Activated CD4-positive, alpha-beta T cell treated with anti-CD3 and anti-CD28 coated beads, Interleukin-2, amount 50 U/mL, for 24 hours (primary cell): Measurements from ENCODE around the gene AURKB.
"Not testable (repeated sequence)": the region's sequence is repeated elsewhere in the genome, so short reads cannot be mapped to it uniquely, and the experiment has no call there.

ENCODE experiments used
- DNase-seq, 2 donors: peaks; one replicate each; pipeline ENCODE4 v3.0.0-alpha.2; 2020; ENCODE audit warnings: low read depth in 1 of 2, low spot score in 1 of 2

The AURKB gene

DNA sequence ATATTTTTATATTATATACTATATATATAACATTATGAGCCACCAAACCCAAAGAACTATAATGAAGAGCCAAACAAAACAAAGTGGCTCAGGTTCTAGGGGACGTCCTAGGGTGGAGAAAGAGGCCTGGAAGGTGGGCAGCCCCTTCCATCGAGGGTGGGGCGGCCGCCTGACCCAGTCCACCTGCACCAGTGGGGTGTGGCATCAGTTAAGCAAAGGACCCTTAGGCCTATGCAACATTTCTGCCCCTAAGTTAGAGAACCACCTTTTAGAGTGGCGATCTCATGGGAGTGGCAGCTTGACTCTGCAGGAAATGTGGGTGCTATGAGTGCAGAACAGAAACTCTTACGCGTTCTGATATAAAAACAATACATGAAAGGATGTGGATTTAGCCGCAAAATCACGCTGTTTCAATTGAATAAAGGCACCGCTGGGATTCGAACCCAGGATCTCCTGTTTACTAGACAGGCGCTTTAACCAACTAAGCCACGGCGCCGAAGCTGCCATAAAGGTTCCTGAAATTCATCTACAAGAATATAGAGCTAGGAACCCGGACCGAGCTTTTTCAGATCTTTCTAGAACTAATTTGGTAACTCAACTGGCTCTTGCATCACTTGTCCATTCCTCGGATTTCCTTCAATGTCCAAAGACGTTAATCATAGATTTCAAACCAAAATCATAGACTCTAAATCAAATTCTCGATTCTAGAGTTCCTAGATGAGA lies 15.6 kb upstream of the AURKB start:
- DNase-seq, result peak; percentile 52 to 79

- DNase-seq, result no peak
Observed at GRCh38 chr17:8224891-8225812, 14.8 kb upstream of the AURKB start.

- peak; percentile 21 to 52 for DNase-seq
Observed at GRCh38 chr17:8223356-8224126, 13.2 kb upstream of the AURKB start.

DNA sequence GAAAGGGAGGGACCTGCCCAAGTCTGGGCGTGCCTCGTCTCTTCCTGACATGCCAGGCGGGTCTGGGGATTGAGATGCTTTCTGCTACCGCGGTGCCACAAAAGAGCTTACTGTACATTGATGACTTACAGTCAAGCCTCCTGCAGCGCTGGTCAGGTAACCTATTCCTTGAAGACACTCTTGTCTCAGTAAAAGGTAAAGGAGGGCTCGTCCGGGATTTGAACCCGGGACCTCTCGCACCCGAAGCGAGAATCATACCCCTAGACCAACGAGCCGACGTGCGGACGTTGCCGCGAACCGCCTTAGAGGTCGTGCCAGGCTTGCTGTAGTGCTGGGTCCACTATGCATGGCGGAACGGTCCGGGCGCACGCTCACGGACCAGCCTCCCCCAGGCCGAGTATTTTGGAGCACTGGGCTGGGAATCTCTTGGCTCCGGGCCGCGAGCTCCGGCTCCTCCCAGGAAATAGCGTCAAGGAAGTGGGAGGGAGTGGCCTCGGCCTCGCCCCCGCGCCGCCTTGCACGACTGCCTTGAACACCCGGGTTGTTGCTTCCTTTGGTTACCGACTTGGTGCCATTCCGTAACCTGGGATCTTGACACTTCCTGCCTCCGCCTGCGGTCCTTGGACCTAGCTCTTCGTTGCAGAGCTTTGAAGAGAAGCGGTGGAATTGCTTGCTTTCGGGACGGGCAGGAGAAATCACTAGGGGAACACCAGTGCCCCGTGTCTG lies 12.4 kb upstream of the AURKB start:
- peak; percentile 88 to 92 for DNase-seq

DNA sequence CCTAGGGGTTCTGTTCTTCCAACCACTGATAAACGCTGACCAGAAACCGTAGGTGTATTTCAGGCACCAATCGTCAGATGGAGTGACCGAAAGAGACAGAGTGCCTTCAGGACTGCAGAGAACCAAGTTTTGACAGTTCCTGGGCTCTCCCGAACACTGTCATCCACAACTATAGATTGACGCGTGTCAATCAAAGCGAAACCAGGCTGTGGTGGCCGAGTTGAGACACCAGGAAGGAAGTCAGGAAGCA lies 11.9 kb upstream of the AURKB start:
- DNase-seq, result no peak

DNA sequence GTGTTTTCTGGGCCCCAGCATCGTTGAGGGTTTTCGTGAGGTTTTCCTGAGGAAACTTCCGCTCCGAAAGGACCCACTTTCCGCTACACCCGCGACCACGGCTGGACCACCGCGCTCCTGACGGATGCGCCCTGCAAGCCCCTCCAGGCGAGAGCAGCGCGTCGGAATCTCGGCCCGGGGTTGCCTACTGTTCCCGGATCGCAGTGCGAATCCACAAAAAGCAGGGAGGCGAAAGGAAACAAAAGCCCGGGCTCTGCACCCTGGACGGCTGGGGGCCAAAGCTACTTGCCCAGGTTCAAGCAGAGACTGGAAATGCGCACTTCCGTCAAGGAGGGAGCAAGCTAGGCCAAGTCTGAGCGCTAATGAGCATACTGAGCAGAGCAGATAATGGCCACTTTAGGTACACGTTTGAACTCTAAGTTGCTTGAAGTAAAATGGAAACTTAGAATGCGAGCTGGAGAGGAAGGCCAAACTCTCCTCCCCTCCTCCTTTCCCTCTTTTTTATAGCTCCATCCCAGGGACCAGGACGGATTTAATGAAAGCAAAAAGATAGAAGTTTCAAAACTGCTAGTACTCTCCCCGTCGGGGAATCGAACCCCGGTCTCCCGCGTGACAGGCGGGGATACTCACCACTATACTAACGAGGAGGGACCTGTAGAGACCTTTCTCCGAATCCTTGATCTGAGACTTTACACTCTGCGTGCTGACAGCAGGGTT lies 11.4 kb upstream of the AURKB start:
- peak; percentile 92 to 93 for DNase-seq

- peak; percentile 95 to 99 for DNase-seq
Observed at GRCh38 chr17:8220783-8221662, 10.6 kb upstream of the AURKB start.

GRCh38 chr17:8214000-8214399 lies 3.6 kb upstream of the AURKB start:
- not testable (repeated sequence) for DNase-seq

DNA sequence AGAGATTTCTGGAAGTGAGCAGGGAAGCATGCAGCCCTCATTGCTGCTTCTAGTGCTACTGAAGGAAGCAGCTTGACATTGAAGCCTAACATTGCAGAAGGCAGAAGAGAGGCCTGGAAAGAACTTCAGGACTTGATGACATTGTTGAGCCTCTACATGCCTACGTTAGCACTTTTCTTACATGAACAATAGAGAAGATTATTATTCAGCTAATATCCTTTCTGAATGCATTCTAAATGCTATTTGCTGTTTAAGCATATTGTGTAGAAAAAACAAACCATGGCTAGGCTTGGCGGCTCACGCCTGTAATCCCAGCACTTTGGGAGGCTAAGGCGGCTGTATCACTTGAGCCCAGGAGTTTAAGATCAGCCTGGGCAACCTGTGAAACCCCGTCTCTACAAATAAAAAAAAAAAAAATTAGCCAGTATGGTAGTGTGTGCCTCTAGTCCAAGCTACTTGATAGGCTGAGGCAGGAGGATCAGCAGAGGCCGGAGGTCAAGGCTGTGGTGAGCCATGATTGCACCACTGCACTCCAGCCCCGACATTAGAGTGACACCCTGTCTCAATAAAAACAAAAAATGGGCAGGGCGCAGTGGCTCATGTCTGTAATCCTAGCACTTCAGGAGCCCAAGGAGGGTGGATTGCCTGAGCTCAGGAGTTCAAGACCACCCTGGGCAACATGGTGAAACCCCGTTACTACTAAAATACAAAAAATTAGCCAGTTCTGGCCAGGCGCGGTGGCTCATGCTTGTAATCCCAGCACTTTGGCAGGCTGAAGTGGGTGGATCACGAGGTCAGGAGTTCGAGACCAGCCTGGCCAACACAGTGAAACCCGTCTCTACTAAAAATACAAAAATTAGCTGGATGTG lies 2.2 kb upstream of the AURKB start:
- DNase-seq, result no peak

- DNase-seq, result no peak
Observed at GRCh38 chr17:8210761-8211458, 535 bp upstream of the AURKB start.

DNA sequence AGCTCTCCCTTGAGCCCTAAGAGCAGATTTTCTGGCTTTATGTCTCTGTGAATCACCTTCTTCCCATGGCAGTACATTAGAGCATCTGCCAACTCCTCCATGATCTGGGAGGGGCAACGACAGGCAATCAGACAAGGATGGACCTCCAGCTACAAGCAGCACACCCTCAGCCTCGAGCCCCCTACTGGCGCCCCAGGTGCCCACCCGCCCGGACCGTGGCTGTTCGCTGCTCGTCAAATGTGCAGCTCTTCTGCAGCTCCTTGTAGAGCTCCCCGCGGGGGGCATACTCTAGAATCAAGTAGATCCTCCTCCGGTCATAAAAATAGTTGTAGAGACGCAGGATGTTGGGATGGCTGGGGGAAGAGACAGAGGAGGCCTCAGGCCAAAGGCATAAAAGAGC lies 3.8 kb downstream of the AURKB start:
- no peak for DNase-seq

DNA sequence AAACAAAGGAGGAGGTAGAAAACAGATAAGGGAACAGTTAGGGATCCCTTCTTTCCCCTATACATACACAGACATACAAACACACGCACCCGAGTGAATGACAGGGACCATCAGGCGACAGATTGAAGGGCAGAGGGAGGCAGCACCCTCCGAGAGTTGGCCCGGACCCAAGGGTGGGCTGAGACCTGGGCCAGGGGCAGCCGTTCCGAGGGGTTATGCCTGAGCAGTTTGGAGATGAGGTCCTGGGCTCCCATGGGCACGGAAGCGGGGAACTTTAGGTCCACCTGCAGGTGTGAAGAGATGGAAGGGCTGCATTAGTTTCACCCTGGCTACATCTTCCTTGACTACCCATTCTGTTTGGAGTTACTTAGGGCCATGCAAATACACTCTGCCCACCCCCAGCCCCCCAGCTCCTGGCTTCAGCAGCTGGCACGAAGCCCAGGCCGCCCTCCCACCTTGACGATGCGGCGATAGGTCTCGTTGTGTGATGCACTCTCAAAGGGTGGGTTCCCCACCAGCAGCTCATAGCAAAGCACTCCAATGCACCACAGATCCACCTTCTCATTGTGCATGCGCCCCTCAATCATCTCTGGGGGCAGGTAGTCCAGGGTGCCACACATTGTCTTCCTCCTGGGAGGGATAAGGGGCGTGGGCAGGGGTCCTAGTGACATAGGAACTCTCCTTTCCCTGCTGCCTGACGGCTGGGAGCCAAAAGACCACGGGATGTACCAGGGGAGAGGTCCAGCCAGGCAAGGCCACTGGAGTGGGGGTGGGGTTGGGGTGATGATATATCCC lies 5.4 kb downstream of the AURKB start:
- DNase-seq, result no peak

GRCh38 chr17:8192070-8192815 lies 18.1 kb downstream of the AURKB start:
- no peak for DNase-seq

DNA sequence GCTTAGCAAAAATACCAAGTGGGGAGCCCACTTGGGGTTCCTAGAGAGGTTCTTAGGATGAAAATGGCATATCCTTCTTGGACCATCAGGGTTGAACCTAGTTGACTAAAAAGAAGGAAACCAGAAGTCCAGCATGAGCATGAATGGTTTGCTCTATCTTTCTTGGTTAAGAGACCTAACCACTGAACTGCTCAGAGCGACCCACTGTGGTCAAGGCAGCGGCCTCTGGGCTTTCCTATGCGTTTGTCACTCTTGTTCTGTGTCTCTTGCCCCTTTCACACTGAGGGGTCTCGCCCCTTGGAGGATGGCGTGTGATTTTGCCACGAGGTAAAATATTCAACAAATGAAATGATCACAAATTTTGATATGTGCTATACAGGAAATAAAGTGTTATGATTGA lies 19.9 kb downstream of the AURKB start:
- DNase-seq, result no peak

GRCh38 chr17:8189711-8190477 lies 20.5 kb downstream of the AURKB start, which contains the start of gene BORCS6:
TSS of gene BORCS6 (minus strand) at chr17:8190180. CDS start at chr17:8190140, 40 bp downstream.
- DNase-seq, result peak; percentile 72 to 94
